ENCODE results near the gene OSM. TPM values are rescaled to one million over a fixed set of nuclear protein-coding genes. Genes with fewer than 3 reads are reported as not detected.

The OSM gene
- total RNA-seq (2022), result not detected in 2 replicates
- not detected for Bru-seq, nascent RNA
- BruChase-seq, experiment 1, labeled RNA remaining after a 6-hour chase, result not detected
- not detected for BruChase-seq, experiment 2, labeled RNA remaining after a 2-hour chase
- long read RNA-seq, result 0 reads

DNA sequence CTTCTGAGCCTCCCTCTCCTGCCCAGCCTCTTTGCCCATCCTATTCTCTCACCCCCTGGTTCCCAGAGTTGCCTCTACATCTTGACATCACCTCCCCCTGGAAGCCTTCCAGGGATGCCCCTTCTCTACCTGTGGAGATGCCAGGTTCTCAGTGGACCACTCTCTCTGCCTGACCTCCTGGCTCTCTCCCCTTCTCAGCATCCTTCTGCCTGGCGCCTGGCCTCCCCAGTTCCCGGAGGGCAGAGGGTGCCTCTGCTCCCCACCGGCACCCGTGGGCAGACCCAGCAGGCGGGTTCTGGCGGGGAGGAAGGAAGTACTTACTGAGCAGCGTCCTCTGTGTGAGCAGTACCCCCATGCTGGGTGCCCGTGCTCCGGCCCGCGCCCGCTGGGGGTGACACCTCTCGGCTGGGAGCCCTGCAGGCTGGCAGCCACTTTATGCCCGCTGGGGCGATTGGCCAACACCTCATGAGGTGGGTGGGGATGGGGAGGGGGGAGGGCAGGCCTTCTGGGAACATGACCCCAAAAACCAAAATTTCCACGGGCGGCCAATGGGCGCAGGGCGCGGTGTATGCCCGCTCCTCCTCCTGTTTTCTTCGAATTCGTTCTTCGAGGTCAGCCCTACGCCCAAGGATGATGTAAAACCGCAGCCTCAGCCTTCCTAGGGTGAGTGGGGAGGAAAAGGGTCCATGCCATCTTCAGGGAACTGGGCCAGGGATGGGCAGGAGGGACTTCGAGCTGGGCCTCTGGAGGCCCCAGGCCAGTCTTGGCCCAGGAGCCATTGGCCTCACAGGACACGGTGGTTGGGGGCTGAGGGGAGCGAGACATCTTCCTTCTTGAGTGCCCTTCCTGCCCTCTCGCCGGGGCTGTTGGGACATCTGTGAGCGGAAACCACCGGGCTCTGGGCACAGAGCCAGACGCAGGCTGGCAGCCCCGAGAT lies at the start of gene OSM:
TSS of gene OSM (minus strand) at position 407 of the 937 bp plus-strand sequence. CDS start at position 355, 52 bp downstream.
- H3K4me3 Mint-ChIP-seq (ENCODE audit: low read depth, unreplicated experiment), result no peak within 1 kb of the TSS
- BruUV-seq (replicated peaks), result no TSS peak
- H3K27me3 Mint-ChIP-seq (ENCODE audit: unreplicated experiment), result no peaks in the 10 kb centered on the region
- H3K9me3 Mint-ChIP-seq (ENCODE audit: low read depth, unreplicated experiment), result no peaks in the 10 kb centered on the region
- no peak for TF ChIP-seq CTCF (IDR thresholded peaks at IDR 0.05; ENCODE audit: unreplicated experiment)
- peak within 1 kb of the TSS; percentile 62 for H3K27ac Mint-ChIP-seq (ENCODE audit: unreplicated experiment)
- intact Hi-C loops (cut with micrococcal nuclease; ENCODE audit: unreplicated experiment), result no loop called here
- no peaks in the 10 kb centered on the region for H3K36me3 Mint-ChIP-seq (ENCODE audit: insufficient read depth, unreplicated experiment)
- H3K4me1 Mint-ChIP-seq (ENCODE audit: low read depth, unreplicated experiment), result peaks cover 17% of the 10 kb centered on the region
- DNase-seq, result no peak
- CTCF ChIA-PET, result interaction anchor here (1.3 kb wide), 1 partner anchor 22 kb away, joined by 3 read pairs; no protein-coding TSS in a partner anchor

- no peak overlapping the region for H3K27ac Mint-ChIP-seq (ENCODE audit: unreplicated experiment)
- intact Hi-C loops (cut with micrococcal nuclease; ENCODE audit: unreplicated experiment), result no loop called here
- no peak overlapping the region for H3K4me3 Mint-ChIP-seq (ENCODE audit: low read depth, unreplicated experiment)
- H3K27me3 Mint-ChIP-seq (ENCODE audit: unreplicated experiment), result no peaks in the 10 kb centered on the region
- no peak for TF ChIP-seq CTCF (IDR thresholded peaks at IDR 0.05; ENCODE audit: unreplicated experiment)
- H3K4me1 Mint-ChIP-seq (ENCODE audit: low read depth, unreplicated experiment), result peaks cover 75% of the 10 kb centered on the region
- CTCF ChIA-PET, result no interaction called here
- DNase-seq, result no peak
- no TSS peak for BruUV-seq (replicated peaks)
- no peaks in the 10 kb centered on the region for H3K9me3 Mint-ChIP-seq (ENCODE audit: low read depth, unreplicated experiment)
- peaks cover 13% of the 10 kb centered on the region for H3K36me3 Mint-ChIP-seq (ENCODE audit: insufficient read depth, unreplicated experiment)
Measured at GRCh38 chr22:30315962-30316576, 49.4 kb upstream of the OSM start.

DNA sequence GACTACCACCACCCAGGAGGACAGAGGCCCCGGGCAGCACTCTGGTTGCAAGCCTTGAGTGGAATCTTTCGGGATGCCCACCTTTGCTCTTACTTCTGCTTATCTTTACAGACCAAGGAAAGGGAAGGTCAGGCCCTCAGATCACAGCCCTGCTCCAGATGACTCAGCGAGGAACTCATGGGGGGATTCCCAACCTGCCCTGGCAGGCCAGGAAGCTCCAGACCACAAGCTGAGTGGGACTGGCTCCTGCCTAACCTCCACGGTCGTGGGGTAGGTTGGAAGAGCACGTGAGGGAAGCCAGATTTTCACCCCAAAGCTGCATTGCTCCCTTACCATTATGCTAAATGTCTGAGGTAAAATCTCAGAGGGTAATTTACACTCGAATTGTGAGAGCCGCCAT lies 48.3 kb upstream of the OSM start:
- H3K27ac Mint-ChIP-seq (ENCODE audit: unreplicated experiment), result no peak overlapping the region
- peaks cover 87% of the 10 kb centered on the region for H3K4me1 Mint-ChIP-seq (ENCODE audit: low read depth, unreplicated experiment)
- no peak for TF ChIP-seq CTCF (IDR thresholded peaks at IDR 0.05; ENCODE audit: unreplicated experiment)
- no peaks in the 10 kb centered on the region for H3K9me3 Mint-ChIP-seq (ENCODE audit: low read depth, unreplicated experiment)
- BruUV-seq (replicated peaks), result no TSS peak
- no peak for DNase-seq
- no peaks in the 10 kb centered on the region for H3K27me3 Mint-ChIP-seq (ENCODE audit: unreplicated experiment)
- CTCF ChIA-PET, result interaction anchor here (0.7 to 1.5 kb wide), 2 partner anchors 17 to 23 kb away, joined by 4 to 6 read pairs; no protein-coding TSS in a partner anchor
- intact Hi-C loops (cut with micrococcal nuclease; ENCODE audit: unreplicated experiment), result no loop called here
- H3K36me3 Mint-ChIP-seq (ENCODE audit: insufficient read depth, unreplicated experiment), result peaks cover 13% of the 10 kb centered on the region
- no peak overlapping the region for H3K4me3 Mint-ChIP-seq (ENCODE audit: low read depth, unreplicated experiment)

- Mint-ChIP-seq H3K36me3 (ENCODE audit: insufficient read depth, unreplicated experiment) (peaks cover 13% of the 10 kb centered on the region), H3K27ac (ENCODE audit: unreplicated experiment) (no peak overlapping the region), H3K4me1 (ENCODE audit: low read depth, unreplicated experiment) (peaks cover 79% of the 10 kb centered on the region), H3K4me3 (ENCODE audit: low read depth, unreplicated experiment) (no peak overlapping the region), H3K9me3 (ENCODE audit: low read depth, unreplicated experiment) (no peaks in the 10 kb centered on the region), H3K27me3 (ENCODE audit: unreplicated experiment) (no peaks in the 10 kb centered on the region)
- no peak for DNase-seq
- no peak for TF ChIP-seq CTCF (IDR thresholded peaks at IDR 0.05; ENCODE audit: unreplicated experiment)
- CTCF ChIA-PET, result interaction anchor here (0.6 to 1.5 kb wide), 4 partner anchors 15 to 147 kb away, joined by 3 to 8 read pairs (median 4); no protein-coding TSS in a partner anchor
- BruUV-seq (replicated peaks), result no TSS peak
- intact Hi-C loops (cut with micrococcal nuclease; ENCODE audit: unreplicated experiment), result no loop called here
Measured at GRCh38 chr22:30313527-30314363, 47.1 kb upstream of the OSM start.
